ENCODE measurements around the gene KIF19.

The KIF19 gene

GRCh38 chr17:74347646-74348045 lies 21.6 kb downstream of the KIF19 start:
- DNase-seq (ENCODE audit: extremely low read depth, insufficient read length) = no peak
- TF ChIP-seq, protein P1, sequence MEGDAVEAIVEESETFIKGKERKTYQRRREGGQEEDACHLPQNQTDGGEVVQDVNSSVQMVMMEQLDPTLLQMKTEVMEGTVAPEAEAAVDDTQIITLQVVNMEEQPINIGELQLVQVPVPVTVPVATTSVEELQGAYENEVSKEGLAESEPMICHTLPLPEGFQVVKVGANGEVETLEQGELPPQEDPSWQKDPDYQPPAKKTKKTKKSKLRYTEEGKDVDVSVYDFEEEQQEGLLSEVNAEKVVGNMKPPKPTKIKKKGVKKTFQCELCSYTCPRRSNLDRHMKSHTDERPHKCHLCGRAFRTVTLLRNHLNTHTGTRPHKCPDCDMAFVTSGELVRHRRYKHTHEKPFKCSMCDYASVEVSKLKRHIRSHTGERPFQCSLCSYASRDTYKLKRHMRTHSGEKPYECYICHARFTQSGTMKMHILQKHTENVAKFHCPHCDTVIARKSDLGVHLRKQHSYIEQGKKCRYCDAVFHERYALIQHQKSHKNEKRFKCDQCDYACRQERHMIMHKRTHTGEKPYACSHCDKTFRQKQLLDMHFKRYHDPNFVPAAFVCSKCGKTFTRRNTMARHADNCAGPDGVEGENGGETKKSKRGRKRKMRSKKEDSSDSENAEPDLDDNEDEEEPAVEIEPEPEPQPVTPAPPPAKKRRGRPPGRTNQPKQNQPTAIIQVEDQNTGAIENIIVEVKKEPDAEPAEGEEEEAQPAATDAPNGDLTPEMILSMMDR (IDR thresholded peaks at IDR 0.05; ENCODE audit: insufficient read depth, low read length, poor library complexity, severe bottlenecking) = no peak
- Histone ChIP-seq H3K27me3 (replicated peaks; ENCODE audit: control insufficient read depth, insufficient read depth, low read length) (no peaks in the 10 kb centered on the region; the same call in 1 of the 2 replicates), H3K36me3 (ENCODE audit: control insufficient read depth, insufficient read depth, low read length) (no peaks in the 10 kb centered on the region), H3K4me3 (replicated peaks; ENCODE audit: low read depth, low read length) (no peak overlapping the region)

GRCh38 chr17:74349120-74349519 lies 23.1 kb downstream of the KIF19 start:
- TF ChIP-seq, protein P1 (IDR thresholded peaks at IDR 0.05; ENCODE audit: insufficient read depth, low read length, poor library complexity, severe bottlenecking) = no peak
- H3K27me3 ChIP-seq (replicated peaks; ENCODE audit: control insufficient read depth, insufficient read depth, low read length) = no peaks in the 10 kb centered on the region; the same call in 1 of the 2 replicates
- no peaks in the 10 kb centered on the region for H3K36me3 ChIP-seq (ENCODE audit: control insufficient read depth, insufficient read depth, low read length)
- no peak overlapping the region for H3K4me3 ChIP-seq (replicated peaks; ENCODE audit: low read depth, low read length)
- DNase-seq (ENCODE audit: extremely low read depth, insufficient read length) = no peak

DNA sequence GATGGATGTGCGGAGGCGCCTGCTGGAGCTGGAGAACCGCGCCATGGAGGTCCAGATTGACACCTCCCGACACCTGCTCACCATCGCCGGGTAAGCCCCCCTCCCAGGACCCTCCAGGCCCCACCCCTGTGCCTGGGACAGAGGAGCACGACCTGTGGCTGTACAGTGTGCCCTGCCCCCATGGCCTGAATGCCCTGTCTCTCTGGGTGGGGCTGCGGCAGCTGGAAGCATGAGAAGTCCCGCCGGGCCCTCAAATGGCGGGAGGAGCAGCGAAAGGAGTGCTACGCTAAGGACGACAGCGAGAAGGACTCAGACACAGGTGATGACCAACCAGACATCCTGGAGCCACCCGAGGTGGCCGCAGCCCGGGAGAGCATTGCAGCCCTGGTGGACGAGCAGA lies 24.5 kb downstream of the KIF19 start:
- DNase-seq (ENCODE audit: extremely low read depth, insufficient read length) = no peak
- Histone ChIP-seq H3K4me3 (replicated peaks; ENCODE audit: low read depth, low read length) (no peak overlapping the region), H3K27me3 (replicated peaks; ENCODE audit: control insufficient read depth, insufficient read depth, low read length) (no peaks in the 10 kb centered on the region; the same call in 1 of the 2 replicates), H3K36me3 (ENCODE audit: control insufficient read depth, insufficient read depth, low read length) (no peaks in the 10 kb centered on the region)
- TF ChIP-seq, protein P1 (IDR thresholded peaks at IDR 0.05; ENCODE audit: insufficient read depth, low read length, poor library complexity, severe bottlenecking) = no peak

DNA sequence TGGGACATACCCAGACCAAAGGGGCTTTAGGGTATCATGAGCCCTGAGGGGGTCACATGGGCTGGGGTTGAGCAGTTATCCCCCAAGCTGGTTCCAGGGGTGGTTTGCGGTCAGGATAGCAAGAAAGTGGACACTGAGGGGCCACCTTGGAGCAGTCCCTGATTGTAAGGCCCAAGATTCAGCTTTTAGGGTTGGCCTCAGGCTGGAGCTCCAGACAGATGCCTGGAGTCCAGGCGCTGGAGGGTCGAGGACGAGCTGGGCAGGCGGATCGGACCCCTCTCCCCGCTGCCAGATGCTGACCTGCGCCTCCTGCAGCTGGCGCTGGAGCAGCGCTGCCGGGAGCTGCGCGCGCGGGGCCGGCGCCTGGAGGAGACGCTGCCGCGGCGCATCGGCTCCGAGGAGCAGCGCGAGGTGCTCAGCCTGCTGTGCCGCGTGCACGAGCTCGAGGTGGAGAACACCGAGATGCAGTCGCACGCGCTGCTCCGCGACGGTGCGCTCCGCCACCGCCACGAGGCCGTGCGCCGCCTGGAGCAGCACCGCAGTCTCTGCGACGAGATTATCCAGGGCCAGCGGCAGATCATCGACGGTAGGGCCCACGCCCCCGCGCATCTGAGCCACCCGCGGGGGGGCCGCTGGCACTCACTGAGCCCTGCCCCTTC lies 25.7 kb downstream of the KIF19 start:
- TF ChIP-seq, protein P1 (IDR thresholded peaks at IDR 0.05; ENCODE audit: insufficient read depth, low read length, poor library complexity, severe bottlenecking) = no peak
- no peak overlapping the region for H3K4me3 ChIP-seq (replicated peaks; ENCODE audit: low read depth, low read length)
- no peak for DNase-seq (ENCODE audit: extremely low read depth, insufficient read length)
- H3K27me3 ChIP-seq (replicated peaks; ENCODE audit: control insufficient read depth, insufficient read depth, low read length) = no peaks in the 10 kb centered on the region; the same call in 1 of the 2 replicates
- no peaks in the 10 kb centered on the region for H3K36me3 ChIP-seq (ENCODE audit: control insufficient read depth, insufficient read depth, low read length)

DNA sequence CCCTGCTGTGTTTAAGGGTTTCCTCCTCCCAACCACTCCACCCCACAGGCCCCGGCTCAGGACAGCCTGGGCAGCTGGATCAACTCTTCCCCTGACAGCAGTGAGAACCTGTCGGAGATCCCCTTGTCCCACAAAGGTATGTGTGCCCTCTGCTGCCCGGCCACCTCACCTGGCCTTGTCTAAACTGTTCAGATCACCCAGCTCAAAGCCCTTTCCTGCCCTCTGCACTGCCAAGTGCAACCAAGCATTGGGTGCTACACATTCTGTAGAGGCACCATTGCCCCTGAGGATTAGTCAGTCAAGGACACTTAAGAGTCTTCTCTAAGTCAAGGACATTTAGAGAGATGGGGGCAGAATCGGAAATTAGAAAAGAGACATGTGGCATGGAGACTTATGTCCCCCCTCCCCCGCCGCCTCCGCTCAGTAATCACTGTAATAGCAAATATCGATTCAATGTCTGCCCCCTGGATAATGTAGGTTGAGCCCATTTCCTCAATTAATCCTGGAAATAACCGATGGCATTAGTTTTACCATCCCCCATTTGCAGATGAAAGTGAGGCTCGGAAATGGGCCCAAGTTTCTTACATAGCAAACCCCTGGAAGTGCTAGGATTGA lies 27.5 kb downstream of the KIF19 start:
- Histone ChIP-seq H3K27me3 (replicated peaks; ENCODE audit: control insufficient read depth, insufficient read depth, low read length) (no peaks in the 10 kb centered on the region; the same call in none of the 2 replicates), H3K4me3 (replicated peaks; ENCODE audit: low read depth, low read length) (no peak overlapping the region), H3K36me3 (ENCODE audit: control insufficient read depth, insufficient read depth, low read length) (no peaks in the 10 kb centered on the region)
- TF ChIP-seq, protein P1 (IDR thresholded peaks at IDR 0.05; ENCODE audit: insufficient read depth, low read length, poor library complexity, severe bottlenecking) = no peak
- no peak for DNase-seq (ENCODE audit: extremely low read depth, insufficient read length)
